Kasumi-1 (cell line): ENCODE measurements around the gene ZNF529.

Experiments used
- DNase-seq, 2 experiments: peaks; one replicate each; lab custom pipeline; 2025; lab: John Stamatoyannopoulos, UW

ZNF529 gene

DNA sequence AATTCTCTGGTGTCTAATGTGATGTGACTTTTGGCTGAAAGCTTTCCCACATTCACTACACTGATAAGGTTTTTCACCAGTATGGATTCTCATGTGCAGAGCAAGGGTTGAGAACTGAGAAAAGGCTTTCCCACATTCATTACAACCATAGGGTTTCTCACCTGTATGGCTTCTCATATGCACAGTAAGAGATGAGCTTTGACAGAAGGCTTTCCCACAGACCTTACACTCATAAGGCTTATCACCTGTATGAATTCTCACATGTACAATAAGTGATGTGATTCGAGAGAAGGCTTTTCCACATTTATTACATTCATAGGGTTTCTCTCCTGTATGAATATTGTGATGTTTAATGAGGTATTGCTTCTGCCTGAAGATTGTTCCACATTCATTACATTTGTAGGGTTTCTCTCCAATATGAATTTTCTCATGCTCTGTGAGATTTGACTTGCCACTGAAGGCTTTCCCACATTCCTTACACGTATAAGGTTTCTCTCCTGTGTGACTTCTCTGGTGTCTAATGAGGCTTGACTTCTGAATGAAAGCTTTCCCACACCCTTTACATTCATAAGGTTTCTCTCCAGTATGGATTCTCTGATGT, 59.0 kb downstream of the ZNF529 start:
- DNase-seq, result no peak

DNA sequence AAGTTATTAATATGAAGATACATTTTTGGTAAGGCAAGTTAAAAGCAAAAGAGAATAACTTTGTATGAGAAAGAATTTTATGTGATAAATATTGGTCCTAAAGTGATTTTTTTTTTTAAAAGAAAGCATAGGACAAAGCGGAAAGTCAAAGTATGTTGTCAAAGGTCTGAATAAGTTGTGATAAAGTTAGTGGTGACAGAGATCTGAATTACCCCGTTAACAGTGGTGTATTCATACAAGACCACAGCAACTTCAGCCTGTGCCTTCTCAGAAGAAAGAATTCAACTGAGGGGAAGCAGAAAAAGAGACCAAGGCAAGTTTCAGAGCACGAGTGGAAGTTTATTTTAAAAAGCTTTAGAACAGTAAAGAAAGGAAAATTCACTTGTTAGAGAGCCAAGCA, 64.8 kb downstream of the ZNF529 start:
- no peak for DNase-seq

DNA sequence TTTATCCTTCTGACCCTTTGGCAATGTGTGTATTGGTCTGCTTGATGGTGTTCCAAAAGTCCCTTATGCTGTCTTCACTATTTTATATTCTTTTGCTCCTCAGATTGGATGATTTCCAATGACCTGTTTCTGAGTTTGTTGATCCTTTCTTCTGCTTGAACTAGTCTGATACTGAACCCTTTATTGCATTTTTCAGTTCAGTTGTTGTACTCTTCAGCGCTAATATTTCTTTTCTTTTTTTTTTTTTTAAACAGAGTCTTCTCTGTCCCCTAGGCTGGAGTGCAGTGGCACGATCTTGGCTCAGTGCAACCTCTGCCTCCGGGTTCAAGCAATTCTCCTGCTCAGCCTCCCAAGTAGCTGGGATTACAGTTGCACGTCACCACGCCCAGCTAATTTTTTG, 71.1 kb downstream of the ZNF529 start:
- DNase-seq, result no peak

DNA sequence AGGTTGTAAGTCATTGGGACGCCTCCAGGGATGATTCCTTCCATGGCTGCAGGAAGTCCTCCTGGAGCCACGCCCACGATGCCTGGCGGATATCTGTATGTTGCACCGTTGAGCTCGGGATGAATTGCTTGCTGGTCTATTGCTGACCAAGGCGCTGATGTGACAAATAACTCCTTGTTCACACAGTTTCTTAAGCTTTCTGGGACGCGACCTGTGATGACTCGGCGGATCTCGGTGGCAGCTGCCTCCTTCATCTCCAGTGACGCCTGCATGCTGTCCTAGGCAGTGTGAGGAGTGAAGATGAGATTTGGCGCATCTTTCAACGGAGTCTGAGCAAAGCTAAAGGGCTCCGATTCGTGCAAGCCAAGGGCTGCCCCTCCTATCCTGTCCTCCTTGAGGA, 76.1 kb downstream of the ZNF529 start:
- no peak for DNase-seq
